Gastroesophageal sphincter (tissue), 3 donors: ENCODE measurements around the gene APOA4.

Experiments
- EP300 ChIP-seq: sonication (generic); formaldehyde crosslinking; IDR thresholded peaks from one replicate; pipeline ENCODE4 v1.6.1; 2017; ENCODE audit warnings: antibody characterized with exemption, mild to moderate bottlenecking
- POLR2A ChIP-seq, 2 donors: fragments of 450-650 bp; IDR thresholded peaks; one replicate each; pipeline ENCODE4 v1.6.1; 2017; ENCODE audit warnings: antibody characterized with exemption in 2 of 2, mild to moderate bottlenecking in 2 of 2, moderate library complexity in 1 of 2
- POLR2AphosphoS5 ChIP-seq: sonication (generic); formaldehyde crosslinking; IDR thresholded peaks from one replicate; pipeline ENCODE4 v1.6.1; 2017; ENCODE audit warnings: antibody characterized with exemption
- TF ChIP-seq, protein P1 (sequence below), 4 experiments: fragments of 200-600 bp in 2 of 4; fragments of 450-650 bp in 2 of 4; sonication (generic) in 1 of 4; IDR thresholded peaks; one replicate each; pipeline ENCODE4 v1.5.1; 2017 to 2019; ENCODE audit warnings: antibody characterized with exemption in 4 of 4, mild to moderate bottlenecking in 2 of 4, moderate library complexity in 2 of 4

DNA sequence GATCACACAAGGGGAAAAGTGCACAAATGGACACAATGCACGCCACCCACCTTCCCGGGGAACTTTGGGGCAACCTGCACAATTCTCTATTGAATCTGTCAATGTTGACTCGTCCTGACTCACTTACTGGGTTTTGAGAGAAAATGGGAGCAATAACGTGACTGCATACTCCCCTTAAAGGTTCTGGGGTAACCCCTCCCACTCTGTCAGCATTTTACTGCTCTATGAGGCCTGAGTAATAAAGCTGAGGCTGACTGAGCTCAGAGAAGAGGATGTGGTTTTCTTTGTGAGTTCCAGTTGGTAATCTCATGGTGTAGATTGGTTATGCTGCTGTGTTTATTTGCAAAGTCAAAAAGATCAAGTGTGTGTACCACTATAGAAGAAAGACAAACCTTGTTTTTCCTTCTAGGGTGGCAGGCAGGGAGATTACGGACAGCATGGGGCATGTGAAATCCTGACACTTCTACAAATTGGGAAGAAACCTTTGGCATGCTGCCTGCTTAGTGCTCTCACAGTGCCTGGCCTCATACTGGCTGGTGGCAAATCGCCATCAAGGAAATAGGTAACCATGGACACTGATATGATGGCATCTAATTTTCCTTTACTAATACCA is 30.5 kb upstream of the APOA4 start:
- TF ChIP-seq, protein P1, sequence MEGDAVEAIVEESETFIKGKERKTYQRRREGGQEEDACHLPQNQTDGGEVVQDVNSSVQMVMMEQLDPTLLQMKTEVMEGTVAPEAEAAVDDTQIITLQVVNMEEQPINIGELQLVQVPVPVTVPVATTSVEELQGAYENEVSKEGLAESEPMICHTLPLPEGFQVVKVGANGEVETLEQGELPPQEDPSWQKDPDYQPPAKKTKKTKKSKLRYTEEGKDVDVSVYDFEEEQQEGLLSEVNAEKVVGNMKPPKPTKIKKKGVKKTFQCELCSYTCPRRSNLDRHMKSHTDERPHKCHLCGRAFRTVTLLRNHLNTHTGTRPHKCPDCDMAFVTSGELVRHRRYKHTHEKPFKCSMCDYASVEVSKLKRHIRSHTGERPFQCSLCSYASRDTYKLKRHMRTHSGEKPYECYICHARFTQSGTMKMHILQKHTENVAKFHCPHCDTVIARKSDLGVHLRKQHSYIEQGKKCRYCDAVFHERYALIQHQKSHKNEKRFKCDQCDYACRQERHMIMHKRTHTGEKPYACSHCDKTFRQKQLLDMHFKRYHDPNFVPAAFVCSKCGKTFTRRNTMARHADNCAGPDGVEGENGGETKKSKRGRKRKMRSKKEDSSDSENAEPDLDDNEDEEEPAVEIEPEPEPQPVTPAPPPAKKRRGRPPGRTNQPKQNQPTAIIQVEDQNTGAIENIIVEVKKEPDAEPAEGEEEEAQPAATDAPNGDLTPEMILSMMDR (IDR thresholded peaks at IDR 0.05), result no peak
- TF ChIP-seq POLR2A (IDR thresholded peaks at IDR 0.05) (no peak), POLR2AphosphoS5 (no peak), EP300 (no peak)
